ENCODE measurements around the gene TMEM18.
A peak's percentile ranks its signal among the peaks of the same experiment; 100 is the strongest.
"Not testable (repeated sequence)": the region's sequence is repeated elsewhere in the genome, so short reads cannot be mapped to it uniquely, and the experiment has no call there.

The TMEM18 gene

DNA sequence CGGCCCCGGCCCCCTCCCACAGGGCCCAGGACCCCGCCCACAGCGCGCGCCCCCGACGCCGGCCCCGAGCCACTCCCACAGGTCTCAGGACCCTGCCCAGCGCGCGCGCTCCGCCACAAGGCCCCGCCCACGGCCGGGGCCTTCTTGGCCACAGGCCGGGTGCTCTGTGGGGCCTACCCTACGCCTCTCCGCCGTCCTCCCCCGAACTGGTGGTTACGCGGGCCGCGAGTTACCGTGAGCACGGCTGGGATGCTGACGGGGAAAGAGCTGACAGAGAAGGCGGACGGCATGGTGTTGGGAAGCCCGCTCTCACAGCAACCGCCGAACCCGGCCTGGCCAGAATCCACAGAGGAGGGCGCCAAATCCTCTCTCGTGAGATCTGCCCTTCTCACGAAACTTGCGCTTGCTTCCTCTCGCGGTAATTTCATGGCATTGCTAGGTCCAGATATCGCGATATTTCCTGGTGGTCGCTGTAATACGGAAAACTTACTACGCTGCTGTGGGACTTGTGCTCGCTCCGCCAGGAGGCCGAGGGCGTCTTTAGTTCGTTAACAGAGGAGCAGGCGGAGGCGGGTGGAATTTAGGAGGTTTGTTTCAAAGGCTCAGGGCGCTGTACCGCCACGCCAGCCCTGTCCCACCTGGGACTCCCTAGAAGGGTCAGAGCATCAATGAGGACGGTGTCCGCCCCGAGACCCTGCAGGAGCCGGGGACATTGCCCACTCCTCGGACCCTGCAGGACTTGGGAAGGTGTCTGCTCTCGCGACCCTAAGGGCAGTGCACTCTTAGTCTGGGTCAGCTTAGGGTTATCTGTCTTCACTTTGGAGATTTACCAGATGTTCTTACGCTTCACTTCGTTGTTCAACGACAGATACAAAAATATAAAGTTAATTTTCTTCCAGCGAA lies at the start of gene TMEM18:
Gene TMEM18, minus strand, starts transcription at position 351 of the 903 bp plus-strand sequence. Its CDS starts 61 bp downstream, at position 290.
- DNase-seq: peak; percentile 97

GRCh38 chr2:726169-726568 lies 49.0 kb upstream of the TMEM18 start:
- no peak for DNase-seq

DNA sequence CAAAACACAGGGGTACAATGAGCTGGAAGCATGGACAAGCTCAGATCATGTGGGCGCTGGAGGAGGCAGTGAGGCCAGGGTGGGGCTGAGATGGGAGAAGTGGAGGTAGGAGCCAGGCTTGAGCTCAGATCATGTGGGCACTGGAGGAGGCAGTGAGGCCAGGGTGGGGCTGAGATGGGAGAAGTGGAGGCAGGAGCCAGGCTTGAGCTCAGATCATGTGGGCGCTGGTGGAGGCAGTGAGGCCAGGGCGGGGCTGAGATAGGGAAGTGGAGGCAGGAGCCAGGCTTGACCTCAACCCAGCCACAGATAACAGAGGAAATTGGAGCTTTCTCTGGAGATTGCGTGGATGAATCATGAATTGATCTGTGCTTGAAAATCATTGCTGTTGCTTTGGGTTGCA lies 48.3 kb upstream of the TMEM18 start:
- no peak for DNase-seq

DNA sequence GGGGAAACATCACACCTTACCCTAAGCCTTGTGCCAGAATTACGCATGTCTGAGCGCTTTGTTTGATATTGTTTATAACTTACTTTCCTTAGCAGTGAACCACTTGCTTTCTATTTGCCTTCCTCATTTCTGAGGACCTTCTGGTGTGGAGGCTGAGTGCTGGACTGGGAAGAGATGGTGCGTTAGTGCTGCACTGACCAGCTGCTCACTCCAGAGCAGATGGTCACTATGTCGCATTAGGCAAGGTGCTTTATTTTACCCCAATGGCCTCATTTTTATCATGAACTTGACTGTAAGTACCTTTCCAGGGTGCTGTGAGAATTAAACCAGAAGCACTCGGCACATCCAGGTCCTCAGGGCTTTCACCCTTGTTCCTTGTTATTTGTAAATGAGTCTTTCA lies 46.6 kb upstream of the TMEM18 start:
- no peak for DNase-seq

DNA sequence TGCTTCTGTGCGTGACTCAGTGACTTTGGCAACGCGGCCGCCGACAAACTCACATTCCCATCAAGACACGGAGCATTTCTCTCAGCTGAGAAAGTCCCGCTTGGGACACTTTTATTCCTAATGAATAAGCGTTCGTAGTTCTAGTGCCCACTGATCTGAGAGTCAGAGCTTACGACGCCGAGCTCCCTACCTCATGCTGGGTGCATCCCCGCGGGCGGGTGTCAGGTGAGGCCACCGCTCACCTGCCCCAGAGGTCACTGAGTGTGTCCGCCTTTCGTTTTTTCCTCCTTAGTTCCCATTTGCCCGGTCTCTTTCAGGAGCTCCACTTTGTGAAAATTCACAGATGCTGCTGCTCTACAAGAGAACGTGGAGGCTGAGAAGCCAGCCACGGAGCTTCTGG lies 43.6 kb upstream of the TMEM18 start:
- DNase-seq: no peak

- DNase-seq: no peak
These were observed 42.5 kb upstream of the TMEM18 start for GRCh38 chr2:719734-720133.

DNA sequence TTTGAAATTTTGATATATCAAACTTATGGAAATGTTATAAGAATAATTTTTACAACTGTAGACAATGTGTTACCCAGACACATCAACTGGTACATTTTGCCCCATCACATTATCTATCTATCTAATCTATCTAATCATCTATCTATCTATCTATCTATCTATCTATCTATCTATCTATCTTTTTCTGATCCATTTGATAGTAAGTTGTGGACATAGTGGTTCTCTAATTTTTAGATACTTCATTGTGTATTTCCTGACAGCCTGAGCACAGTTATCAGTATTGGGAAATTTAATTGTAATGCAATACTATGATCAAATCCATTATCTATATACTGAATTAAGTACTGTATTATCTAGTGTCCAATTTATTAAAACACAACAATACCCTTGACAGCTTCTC lies 42.0 kb upstream of the TMEM18 start:
- DNase-seq: no peak

GRCh38 chr2:717661-718060 lies 40.5 kb upstream of the TMEM18 start:
- DNase-seq: no peak

- DNase-seq: no peak
These were observed 38.8 kb upstream of the TMEM18 start for GRCh38 chr2:715854-716560.

- DNase-seq: no peak
These were observed 37.8 kb upstream of the TMEM18 start for GRCh38 chr2:715038-715437.

- no peak for DNase-seq
These were observed 37.0 kb upstream of the TMEM18 start for GRCh38 chr2:714005-714741.

DNA sequence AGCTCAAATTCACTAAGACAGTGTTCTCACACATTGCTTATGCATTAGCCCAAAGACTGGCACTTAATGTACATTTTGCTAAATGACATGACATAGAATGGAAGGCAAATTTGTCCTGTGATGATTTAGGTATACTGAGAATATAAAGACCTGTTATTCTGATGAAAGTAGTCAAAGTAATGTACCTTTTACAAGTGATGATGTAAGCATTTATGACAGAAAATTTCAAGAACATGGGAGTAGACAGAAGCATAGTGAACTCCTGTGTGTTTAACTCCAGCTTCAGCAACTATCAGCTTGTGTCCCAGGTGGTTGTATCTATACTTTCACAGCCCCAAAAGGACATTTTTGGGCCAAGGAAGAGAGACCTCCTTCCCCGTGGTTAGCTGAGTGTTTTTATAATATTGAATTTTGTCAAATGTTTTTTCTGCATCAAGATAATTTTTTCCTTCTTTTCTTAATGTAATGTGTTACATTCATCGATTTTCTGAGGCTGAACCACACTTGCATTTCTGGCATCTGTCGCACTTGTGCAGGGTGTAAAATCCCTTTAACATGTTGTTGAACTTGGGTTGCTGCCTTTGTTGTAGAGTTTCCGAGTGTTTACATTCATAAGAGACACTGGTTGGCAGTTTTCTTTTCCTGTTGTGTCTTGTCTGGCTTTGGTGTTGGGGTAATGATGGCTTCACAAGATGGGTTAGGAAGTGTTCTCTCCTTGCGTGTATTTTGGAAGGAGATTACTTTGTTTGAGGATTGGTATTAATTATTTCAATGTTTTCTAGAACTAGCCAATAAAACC lies 33.9 kb upstream of the TMEM18 start:
- DNase-seq: no peak

GRCh38 chr2:709138-709765 lies 32.0 kb upstream of the TMEM18 start:
- DNase-seq: peak; percentile 74

DNA sequence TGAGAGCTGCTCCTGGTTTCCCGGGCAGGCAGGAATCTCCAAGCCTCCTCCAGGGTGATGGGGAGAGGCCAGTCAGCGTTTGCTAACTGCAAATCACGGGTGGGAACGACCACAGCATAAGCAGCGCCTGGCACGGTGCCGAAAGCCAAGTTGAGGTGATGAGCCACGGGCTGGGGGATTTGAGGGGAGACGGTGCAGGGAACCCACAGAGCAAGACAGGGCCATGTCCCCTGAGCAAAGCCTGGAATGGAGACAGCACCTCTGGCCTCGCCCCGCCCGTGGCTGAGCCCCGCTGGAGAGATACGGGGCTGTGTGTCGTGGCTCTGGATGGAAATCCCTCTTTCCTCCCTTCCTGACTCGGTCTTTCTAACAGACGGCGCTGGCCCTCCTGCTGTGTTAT lies 31.5 kb upstream of the TMEM18 start:
- no peak for DNase-seq

DNA sequence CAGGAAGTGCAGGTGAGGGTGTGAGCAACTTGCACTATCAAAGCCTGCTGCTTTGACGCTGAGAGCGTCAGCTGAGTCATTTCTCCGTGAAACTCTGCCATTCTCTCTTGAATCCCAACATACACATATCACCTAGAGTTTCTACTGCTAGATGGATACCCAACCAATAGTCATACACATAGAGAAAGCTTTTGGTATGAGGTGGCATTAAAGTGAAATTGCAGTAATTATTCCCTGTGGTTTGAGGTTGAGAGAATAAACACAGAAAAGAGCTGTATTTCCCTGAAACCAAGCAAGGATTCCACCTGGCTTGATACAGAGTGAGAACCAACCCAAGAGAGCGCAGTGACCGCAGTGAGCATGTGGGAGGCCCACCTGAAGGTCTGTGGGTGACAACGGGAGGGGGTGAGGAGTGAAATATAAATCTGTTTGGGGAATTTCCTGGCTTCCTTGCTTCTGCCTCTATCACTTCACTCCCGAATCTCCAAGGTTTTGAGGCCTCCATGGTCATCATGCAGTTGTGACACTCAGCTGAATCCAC lies 28.8 kb upstream of the TMEM18 start:
- no peak for DNase-seq

DNA sequence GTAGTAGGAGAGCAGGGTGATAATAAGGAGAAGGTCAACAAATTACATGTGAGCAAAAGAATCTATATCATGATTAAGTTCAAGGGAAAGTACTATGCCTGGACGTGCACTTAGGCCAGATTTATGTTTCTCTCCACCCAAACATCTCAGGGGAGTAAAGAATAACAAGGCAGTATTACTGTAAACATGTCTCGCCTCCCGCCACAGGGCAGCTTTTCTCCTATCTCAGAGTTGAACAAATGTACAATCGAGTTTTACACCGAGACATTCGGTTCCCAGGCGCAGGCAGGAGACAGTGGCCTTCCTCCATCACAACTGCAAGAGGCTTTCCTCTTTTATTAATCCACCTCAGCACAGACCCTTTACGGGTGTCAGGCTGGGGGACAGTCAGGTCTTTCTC lies 25.6 kb upstream of the TMEM18 start:
- not testable (repeated sequence) for DNase-seq

DNA sequence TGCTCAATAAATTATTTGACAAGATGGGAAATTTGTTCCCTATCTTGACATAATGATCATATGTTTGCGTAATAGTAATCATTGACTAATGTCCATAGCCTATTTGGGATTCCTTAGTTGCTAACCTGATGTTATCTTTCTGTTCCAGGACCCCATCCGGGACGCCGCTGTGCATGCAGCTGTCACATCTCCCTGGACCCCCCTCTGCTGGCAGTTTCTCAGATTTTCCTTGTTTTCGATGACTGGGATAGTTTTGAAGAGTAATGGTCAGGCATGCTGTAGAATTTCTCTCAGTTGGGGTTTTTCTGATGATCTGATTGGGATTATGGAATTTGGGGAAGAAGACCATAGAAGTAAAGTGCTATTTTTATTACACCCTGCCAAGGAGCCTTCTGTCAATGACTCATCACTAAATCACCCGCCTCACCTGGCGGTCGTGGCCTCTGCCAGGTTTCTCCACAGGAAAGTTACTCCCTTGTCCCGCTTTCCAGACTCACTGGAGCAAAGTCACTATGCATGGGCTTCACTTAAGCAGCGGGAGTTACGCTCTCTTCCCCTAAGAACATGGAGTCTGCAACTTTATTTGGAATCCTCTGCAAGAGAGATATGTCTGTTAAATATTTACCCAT lies 19.9 kb upstream of the TMEM18 start:
- DNase-seq: no peak

DNA sequence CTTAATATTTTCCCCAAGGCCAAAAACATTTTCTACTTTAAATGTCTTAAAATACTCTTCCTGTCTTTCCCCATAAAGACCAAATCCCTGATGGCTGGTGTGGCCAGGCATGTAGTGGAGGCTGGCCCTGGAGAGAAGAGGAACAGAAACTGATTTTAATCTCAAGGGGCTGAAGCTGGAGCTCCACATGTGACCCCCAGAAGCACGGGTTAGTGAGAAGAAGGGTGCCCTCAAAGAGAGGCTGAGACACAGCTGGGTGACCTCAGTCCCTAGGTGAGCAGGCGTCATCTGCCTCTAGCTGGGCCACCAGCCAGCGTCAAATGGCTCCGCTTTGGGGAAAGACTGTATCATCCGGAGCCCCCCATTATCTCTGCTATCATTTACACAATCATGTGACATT lies 19.3 kb upstream of the TMEM18 start:
- no peak for DNase-seq

GRCh38 chr2:694906-695510 lies 17.8 kb upstream of the TMEM18 start:
- DNase-seq: no peak

DNA sequence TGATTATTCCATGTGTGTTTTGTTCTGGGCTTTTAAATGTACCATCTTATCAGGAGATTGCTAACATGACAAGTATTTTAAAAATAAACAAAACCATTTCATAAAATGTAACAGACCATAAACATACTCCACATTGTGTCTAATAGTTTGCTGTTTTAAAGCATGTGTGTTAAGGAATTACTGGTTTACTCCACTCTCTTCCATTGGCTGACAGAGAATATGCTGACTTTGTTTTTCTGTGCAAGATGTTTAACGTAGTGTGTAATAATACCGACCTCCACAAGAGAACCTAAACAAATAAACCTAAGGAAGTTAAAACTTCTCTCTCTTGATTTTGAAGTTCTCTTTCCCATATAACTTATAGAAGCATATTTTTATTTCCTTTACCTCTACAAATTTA lies 17.0 kb upstream of the TMEM18 start:
- DNase-seq: no peak

DNA sequence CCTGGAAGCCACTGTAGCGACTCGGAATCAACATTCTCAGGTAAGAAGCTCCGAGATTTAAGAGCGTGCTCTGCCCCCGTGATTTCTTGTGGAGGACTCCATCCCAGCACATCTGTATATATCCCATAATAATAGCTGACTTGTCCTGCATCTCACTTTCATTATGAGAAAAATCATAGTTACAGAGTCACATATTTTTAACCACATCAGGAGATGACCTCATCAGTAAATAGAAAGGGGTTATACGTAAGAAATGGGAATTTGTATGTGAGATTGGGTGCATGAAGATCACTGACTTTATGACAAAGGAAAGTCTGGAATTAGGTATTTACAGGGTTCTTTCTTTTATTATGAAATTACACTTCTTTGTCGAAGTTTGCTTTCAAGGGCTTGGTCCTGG lies 16.4 kb upstream of the TMEM18 start:
- DNase-seq: no peak

All from NCI-H446 treated with DMSO at 0.1 percent for 48 hours (cell line).